IMR-90 (cell line): ENCODE measurements around the gene OVOL3. TPM values are rescaled to one million over a fixed set of nuclear protein-coding genes. Genes with fewer than 3 reads are reported as not detected.

ENCODE experiments used
- ATAC-seq: fragments of 200-7000 bp; cut with Tn5 transposase; 2 replicates; pipeline ENCODE4 v1.9.1; 2020; ENCODE audit warnings: low read depth, mild to moderate bottlenecking, moderate library complexity
- BruUV-seq: library from RNA; stranded (reverse); fragments of 400-500 nt; replicated peaks from 2 replicates; lab custom pipeline; 2021; lab: Mats Ljungman, UMichigan
- CTCF ChIA-PET: fragments of 300-600 bp; formaldehyde crosslinking; extraction: SDS; loops from one replicate; lab custom pipeline; 2021; ENCODE audit warnings: antibody characterized with exemption; lab: Yijun Ruan, JAX
- POLR2A ChIA-PET: fragments of 300-600 bp; sonication (Branson Sonifier 250); formaldehyde crosslinking; loops from one replicate; lab custom pipeline; 2022; ENCODE audit warnings: antibody characterized with exemption; ENCODE audit not compliant: unreplicated experiment; lab: Charles Lee
- DNase-seq: peaks from one replicate; pipeline ENCODE4 v3.0.0; 2013
- H2AFZ ChIP-seq: replicated peaks from 2 replicates; pipeline ENCODE3; 2013; ENCODE audit warnings: low read length, mild to moderate bottlenecking; ENCODE audit not compliant: poor library complexity
- H2AK5ac ChIP-seq: 2 replicates; pipeline ENCODE4 v1.6.1; 2013; ENCODE audit warnings: low read depth, low read length, inconsistent platforms
- H2AK9ac ChIP-seq: replicated peaks from 2 replicates; pipeline ENCODE3; 2013; ENCODE audit warnings: mild to moderate bottlenecking, low read depth, low read length, moderate library complexity; ENCODE audit not compliant: poor library complexity
- H2BK120ac ChIP-seq: 2 replicates; pipeline ENCODE4 v1.6.1; 2013; ENCODE audit warnings: low read depth, low read length, inconsistent platforms
- H2BK15ac ChIP-seq: 3 replicates; pipeline ENCODE4 v1.6.1; 2013; ENCODE audit warnings: low read depth, low read length, inconsistent platforms
- H2BK20ac ChIP-seq: 2 replicates; pipeline ENCODE4 v1.6.1; 2013; ENCODE audit warnings: low read depth, mild to moderate bottlenecking, inconsistent platforms, low read length, moderate library complexity
- H2BK5ac ChIP-seq: 2 replicates; pipeline ENCODE4 v1.6.1; 2013; ENCODE audit warnings: mild to moderate bottlenecking, low read depth, low read length, inconsistent platforms; ENCODE audit not compliant: poor library complexity, severe bottlenecking
- H3K14ac ChIP-seq: replicated peaks from 2 replicates; pipeline ENCODE4 v1.6.1; 2013; ENCODE audit warnings: low read depth, low read length, inconsistent platforms
- H3K18ac ChIP-seq: 2 replicates; pipeline ENCODE4 v1.6.1; 2013; ENCODE audit warnings: low read depth, low read length, control low read depth
- H3K23ac ChIP-seq: 2 replicates; pipeline ENCODE4 v1.6.1; 2013; ENCODE audit warnings: low read depth, low read length, inconsistent platforms
- H3K27ac ChIP-seq: 2 replicates; pipeline ENCODE4 v1.5.1; 2013; ENCODE audit warnings: mild to moderate bottlenecking, control low read depth, low read length; ENCODE audit not compliant: insufficient read depth
- H3K27me3 ChIP-seq: 2 replicates; pipeline ENCODE4 v1.6.1; 2013; ENCODE audit warnings: low read length; ENCODE audit not compliant: control insufficient read depth, insufficient read depth
- H3K36me3 ChIP-seq: 2 replicates; pipeline ENCODE4 v1.6.1; 2013; ENCODE audit warnings: low read length, mixed read lengths; ENCODE audit not compliant: control insufficient read depth, insufficient read depth
- H3K4ac ChIP-seq: 2 replicates; pipeline ENCODE4 v1.6.1; 2013; ENCODE audit warnings: low read depth, low read length, inconsistent platforms
- H3K4me1 ChIP-seq: 2 replicates; pipeline ENCODE4 v1.6.1; 2013; ENCODE audit warnings: low read length, mixed read lengths; ENCODE audit not compliant: control insufficient read depth, insufficient read depth
- H3K4me2 ChIP-seq: 2 replicates; pipeline ENCODE4 v1.6.1; 2013; ENCODE audit warnings: low read depth, mild to moderate bottlenecking, control low read depth, low read length, moderate library complexity
- H3K4me3 ChIP-seq: 2 replicates; pipeline ENCODE4 v1.5.1; 2013; ENCODE audit warnings: low read depth, mild to moderate bottlenecking, control low read depth, low read length, moderate library complexity; ENCODE audit not compliant: insufficient read depth
- H3K56ac ChIP-seq: 2 replicates; pipeline ENCODE4 v1.6.1; 2013; ENCODE audit warnings: low read length, inconsistent platforms; ENCODE audit not compliant: insufficient read depth; ENCODE audit errors: extremely low read depth
- H3K79me1 ChIP-seq, 2 experiments: 2 replicates each; pipeline ENCODE4 v1.6.1; 2013; ENCODE audit warnings: low read length in 2 of 2, inconsistent platforms in 1 of 2, low read depth in 1 of 2
- H3K9ac ChIP-seq: 2 replicates; pipeline ENCODE4 v1.6.1; 2013; ENCODE audit warnings: low read depth, low read length, control low read depth
- H3K9me1 ChIP-seq: 2 replicates; pipeline ENCODE4 v1.6.1; 2013; ENCODE audit warnings: low read length, inconsistent platforms; ENCODE audit not compliant: insufficient read depth
- H3K9me3 ChIP-seq: 2 replicates; pipeline ENCODE4 v1.6.1; 2013; ENCODE audit warnings: low read length; ENCODE audit not compliant: control insufficient read depth, insufficient read depth
- H4K20me1 ChIP-seq: 2 replicates; pipeline ENCODE4 v1.6.1; 2013; ENCODE audit warnings: low read length, inconsistent platforms; ENCODE audit not compliant: insufficient read depth
- H4K5ac ChIP-seq: 2 replicates; pipeline ENCODE4 v1.6.1; 2013; ENCODE audit warnings: mild to moderate bottlenecking, low read depth, low read length, control low read depth
- H4K8ac ChIP-seq, 2 experiments: 2 replicates each; pipeline ENCODE4 v1.6.1; 2013; ENCODE audit warnings: low read depth in 2 of 2, low read length in 2 of 2, control low read depth in 1 of 2, inconsistent platforms in 1 of 2
- H4K91ac ChIP-seq: 2 replicates; pipeline ENCODE4 v1.6.1; 2013; ENCODE audit warnings: low read depth, low read length, inconsistent platforms; ENCODE audit not compliant: insufficient read depth
- FOS ChIP-seq: fragments of 150-350 bp; IDR thresholded peaks from 2 replicates; pipeline ENCODE4 v1.6.1; 2016; ENCODE audit warnings: low read depth, low read length
- MAZ ChIP-seq: IDR thresholded peaks from 2 replicates; pipeline ENCODE4 v1.6.1; 2012; ENCODE audit warnings: low read depth, mild to moderate bottlenecking, low read length, improper control_type of control experiment, moderate library complexity, borderline replicate concordance
- NFE2L2 ChIP-seq: fragments of 150-350 bp; IDR thresholded peaks from 2 replicates; pipeline ENCODE4 v1.6.1; 2016; ENCODE audit warnings: low read depth, mild to moderate bottlenecking, low read length
- POLR2A ChIP-seq: IDR thresholded peaks from 2 replicates; pipeline ENCODE4 v1.6.1; 2012; ENCODE audit warnings: mild to moderate bottlenecking, low read depth, low read length
- SMC3 ChIP-seq: fragments of 150-350 bp; IDR thresholded peaks from 2 replicates; pipeline ENCODE4 v1.6.1; 2016; ENCODE audit warnings: low read depth, mild to moderate bottlenecking, antibody characterized with exemption, low read length, moderate library complexity
- WGBS, 2 experiments: methylation state at CpG; one replicate each; pipeline versions ENCODE4 v1.1.5 to v1.1.7; 2013; ENCODE audit warnings: missing lambda C conversion rate in 2 of 2; ENCODE audit not compliant: insufficient read length in 1 of 2; ENCODE audit errors: extremely low coverage in 2 of 2; 5-methylcytosine and 5-hydroxymethylcytosine counted together
- dilution Hi-C: fragments of 300-500 bp; cut with HindIII; formaldehyde crosslinking; loops from one replicate; pipeline ENCODE4 v1.14.3; 2018; ENCODE audit warnings: low sequenced_read_pairs; ENCODE audit not compliant: unreplicated experiment
- in situ Hi-C: fragments of 300-500 bp; cut with MboI; formaldehyde crosslinking; loops from 3 replicates; pipeline ENCODE4 v1.14.3; 2019; ENCODE audit warnings: low sequenced_read_pairs, inconsistent platforms, mixed read lengths
- intact Hi-C: fragments of 100-400 bp; cut with micrococcal nuclease; formaldehyde crosslinking; loops from 2 replicates; pipeline ENCODE4 v1.10.0; 2022
- polyA plus RNA-seq, 3 experiments: library from polyadenylated mRNA; depleted of rRNA; stranded (reverse); fragments of >200 nt; gene quantifications; 2 replicates each; pipeline ENCODE4 v1.2.3, GENCODE V29; 2012; ENCODE audit warnings: low replicate concordance in 1 of 3
- total RNA-seq: library from RNA; depleted of rRNA; stranded (reverse); fragments of >200 nt; gene quantifications from 2 replicates; pipeline ENCODE4 v1.2.3, GENCODE V29; 2012
- TF ChIP-seq, protein P1 (sequence below): fragments of 150-350 bp; IDR thresholded peaks from 2 replicates; pipeline ENCODE4 v1.6.1; 2017; ENCODE audit warnings: mild to moderate bottlenecking, antibody characterized with exemption, low read length, low read depth

OVOL3 gene
- total and polyA plus RNA-seq, 2 of the 4 experiments (the other 2 are of a cell fraction), result not detected

DNA sequence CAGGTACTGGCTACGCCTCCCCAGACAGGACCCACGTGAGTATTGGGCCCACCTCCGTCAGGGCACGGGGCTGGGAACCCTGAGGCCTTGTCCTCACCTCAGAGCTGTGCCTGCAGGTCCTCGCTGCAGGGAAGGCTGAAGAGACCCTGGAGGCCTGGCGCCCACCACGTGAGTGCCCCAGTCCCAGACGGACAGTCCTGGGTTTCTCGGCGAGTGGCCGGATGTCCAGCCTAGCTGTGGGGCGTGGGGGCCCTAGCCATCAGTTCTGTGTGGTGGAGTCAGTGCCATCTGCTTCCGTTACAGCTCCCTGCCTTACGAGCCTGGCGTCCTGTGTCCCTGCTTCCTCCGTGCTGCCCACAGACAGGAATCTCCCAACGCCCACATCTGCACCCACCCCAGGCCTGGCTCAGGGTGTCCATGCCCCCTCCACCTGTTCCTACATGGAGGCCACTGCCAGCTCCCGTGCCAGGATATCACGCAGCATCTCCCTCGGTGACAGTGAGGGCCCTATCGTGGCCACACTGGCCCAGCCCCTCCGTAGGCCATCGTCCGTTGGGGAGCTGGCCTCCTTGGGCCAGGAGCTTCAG, 7.8 kb upstream of the OVOL3 start:
- Histone ChIP-seq H2BK15ac (no peak overlapping the region), H3K4ac (no peak overlapping the region), H3K4me1 (no peaks in the 10 kb centered on the region), H2AK5ac (no peak overlapping the region), H4K91ac (no peak overlapping the region), H3K79me1 (peaks cover 0 to 3% of the 10 kb centered on the region in 2 experiments; a peak in 1 of 4 replicates), H4K5ac (no peak overlapping the region), H2BK20ac (no peak overlapping the region), H3K4me2 (no peak overlapping the region), H3K4me3 (no peak overlapping the region), H3K9me1 (no peaks in the 10 kb centered on the region), H3K9me3 (no peaks in the 10 kb centered on the region), H3K56ac (no peak overlapping the region), H2AK9ac (no peak overlapping the region), H4K20me1 (no peaks in the 10 kb centered on the region), H2BK5ac (no peak overlapping the region), H3K9ac (no peak overlapping the region), H3K36me3 (peaks cover 8% of the 10 kb centered on the region), H3K27me3 (no peaks in the 10 kb centered on the region), H3K23ac (no peak overlapping the region), H2BK120ac (no peak overlapping the region), H3K18ac (no peak overlapping the region), H2AFZ (no peak overlapping the region), H4K8ac (no peak overlapping the region), H3K14ac (no peak overlapping the region), H3K27ac (no peak overlapping the region)
- ChIA-PET CTCF (no interaction called here), POLR2A (no interaction called here)
- DNase-seq (no peak), ATAC-seq (no peak)
- in situ Hi-C loops, result no loop called here
- no TSS peak for BruUV-seq
- dilution Hi-C loops, result no loop called here
- TF ChIP-seq SMC3 (no peak), FOS (no peak), MAZ (no peak), POLR2A (no peak), NFE2L2 (no peak)
- TF ChIP-seq, protein P1, sequence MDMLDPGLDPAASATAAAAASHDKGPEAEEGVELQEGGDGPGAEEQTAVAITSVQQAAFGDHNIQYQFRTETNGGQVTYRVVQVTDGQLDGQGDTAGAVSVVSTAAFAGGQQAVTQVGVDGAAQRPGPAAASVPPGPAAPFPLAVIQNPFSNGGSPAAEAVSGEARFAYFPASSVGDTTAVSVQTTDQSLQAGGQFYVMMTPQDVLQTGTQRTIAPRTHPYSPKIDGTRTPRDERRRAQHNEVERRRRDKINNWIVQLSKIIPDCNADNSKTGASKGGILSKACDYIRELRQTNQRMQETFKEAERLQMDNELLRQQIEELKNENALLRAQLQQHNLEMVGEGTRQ, result no peak
- intact Hi-C loops, result no loop called here
- 90% methylated on average over 14 of the region's 24 CpGs; no CpG with 5 or more reads in 1 of the 2 experiments for WGBS, 2 experiments
